Measurements from ENCODE around the gene TBX4.

DNA sequence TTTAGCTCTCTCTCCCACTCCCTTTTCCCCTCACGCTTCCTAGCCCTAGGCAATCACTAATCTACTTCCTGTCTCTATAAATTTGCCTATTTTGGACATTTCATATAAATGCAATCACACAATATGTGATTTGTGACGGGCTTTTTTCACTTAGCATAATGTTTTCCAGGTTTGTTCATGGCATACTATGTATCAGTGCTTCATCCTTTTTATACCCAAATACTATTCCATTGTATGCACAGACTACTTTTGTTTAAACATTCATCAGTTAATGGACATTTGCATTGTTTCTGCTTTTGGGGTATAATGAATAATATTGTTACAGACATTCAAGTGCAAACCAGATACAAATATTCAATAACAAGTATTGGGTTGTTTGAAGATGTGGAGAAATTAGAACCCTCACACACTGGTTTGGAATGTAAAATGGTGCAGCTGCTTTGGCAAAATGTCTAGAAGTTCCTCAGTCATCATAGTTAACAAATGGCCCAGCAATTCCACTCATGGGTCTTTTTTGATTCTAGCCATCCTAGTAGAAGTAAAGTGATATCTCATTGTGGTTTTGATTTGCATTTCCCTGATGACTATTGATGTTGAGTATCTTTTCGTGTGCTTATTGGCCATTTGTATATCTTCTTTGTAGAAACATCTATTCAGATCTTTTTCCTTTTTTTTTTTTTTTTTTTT, 67.7 kb downstream of the TBX4 start:
- TF ChIP-seq, protein P1, sequence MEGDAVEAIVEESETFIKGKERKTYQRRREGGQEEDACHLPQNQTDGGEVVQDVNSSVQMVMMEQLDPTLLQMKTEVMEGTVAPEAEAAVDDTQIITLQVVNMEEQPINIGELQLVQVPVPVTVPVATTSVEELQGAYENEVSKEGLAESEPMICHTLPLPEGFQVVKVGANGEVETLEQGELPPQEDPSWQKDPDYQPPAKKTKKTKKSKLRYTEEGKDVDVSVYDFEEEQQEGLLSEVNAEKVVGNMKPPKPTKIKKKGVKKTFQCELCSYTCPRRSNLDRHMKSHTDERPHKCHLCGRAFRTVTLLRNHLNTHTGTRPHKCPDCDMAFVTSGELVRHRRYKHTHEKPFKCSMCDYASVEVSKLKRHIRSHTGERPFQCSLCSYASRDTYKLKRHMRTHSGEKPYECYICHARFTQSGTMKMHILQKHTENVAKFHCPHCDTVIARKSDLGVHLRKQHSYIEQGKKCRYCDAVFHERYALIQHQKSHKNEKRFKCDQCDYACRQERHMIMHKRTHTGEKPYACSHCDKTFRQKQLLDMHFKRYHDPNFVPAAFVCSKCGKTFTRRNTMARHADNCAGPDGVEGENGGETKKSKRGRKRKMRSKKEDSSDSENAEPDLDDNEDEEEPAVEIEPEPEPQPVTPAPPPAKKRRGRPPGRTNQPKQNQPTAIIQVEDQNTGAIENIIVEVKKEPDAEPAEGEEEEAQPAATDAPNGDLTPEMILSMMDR (IDR thresholded peaks at IDR 0.05), result no peak
- no peak for TF ChIP-seq POLR2A (IDR thresholded peaks at IDR 0.05)
